Measurements from ENCODE around the gene PCSK6.

Gene PCSK6

DNA sequence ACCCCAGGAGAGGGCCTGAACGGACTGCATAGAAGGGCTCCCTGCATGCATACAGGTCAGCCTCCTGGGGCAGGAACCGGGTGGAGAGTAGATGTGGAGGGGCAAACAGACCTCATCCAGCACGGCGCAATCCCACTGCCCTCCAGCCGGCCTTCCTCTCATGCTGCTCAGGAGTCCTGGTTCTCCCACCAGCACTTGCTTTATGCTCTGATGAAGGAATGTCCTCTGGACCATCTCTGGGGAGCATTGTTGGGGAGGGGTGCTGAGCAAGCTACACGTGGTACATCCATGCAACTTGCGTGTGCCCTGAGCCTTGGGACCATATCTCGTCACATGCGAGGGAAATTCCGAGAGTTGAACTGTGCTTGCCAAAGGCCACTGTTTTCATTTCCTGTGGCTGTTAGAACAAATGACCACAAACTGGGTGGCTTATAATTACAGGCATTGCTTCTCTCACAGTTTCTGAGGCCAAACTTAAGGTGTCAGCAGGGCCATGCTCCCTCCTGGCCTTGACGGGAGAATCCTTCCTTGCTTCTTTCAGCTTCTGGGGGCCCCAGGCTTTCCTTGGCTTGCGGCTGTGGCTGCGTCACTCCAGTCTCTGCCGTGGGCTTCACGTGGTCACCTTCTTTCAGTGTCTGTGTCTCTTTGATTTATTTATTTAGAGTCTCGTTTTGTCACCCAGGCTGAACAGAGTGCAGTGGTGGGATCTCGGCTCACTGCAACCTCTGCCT, 224.4 kb downstream of the PCSK6 start:
- no peak for DNase-seq

DNA sequence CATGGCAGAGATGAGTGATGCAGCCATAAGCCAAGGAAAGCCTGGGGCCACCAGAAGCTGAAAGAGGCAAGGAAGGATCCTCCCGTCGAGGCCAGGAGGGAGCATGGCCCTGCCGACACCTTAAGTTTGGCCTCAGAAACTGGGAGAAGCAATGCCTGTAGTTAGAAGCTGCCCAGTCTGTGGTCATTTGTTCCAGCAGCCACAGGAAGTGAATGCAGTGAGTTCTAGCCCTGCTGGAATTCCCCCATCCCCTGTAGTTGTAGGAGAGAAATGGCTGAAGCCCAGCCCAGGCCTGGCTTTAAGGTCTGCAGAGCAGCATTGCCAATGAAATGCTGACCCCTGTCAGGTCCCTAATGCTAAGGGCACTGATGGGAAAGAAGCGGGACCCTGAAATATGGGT, 225.5 kb downstream of the PCSK6 start:
- DNase-seq, result no peak

DNA sequence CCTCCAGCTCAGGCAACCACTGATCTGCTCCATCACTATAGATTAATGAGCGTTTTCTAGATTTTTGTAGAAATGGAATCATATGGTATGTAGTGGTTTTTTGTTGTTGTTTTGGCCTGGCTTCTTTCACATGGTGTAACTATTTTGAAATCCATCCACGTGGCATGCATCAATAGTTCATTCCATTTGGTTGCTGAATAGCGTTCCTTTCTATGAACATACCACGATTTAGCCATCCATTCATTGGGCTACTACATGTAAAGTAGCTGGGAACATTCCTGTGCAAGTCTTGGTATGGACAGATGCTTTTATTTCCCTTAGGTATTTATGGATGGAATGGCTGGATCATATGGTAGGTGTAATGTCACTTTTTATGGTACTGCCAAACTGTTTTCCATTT, 227.0 kb downstream of the PCSK6 start:
- no peak for DNase-seq

DNA sequence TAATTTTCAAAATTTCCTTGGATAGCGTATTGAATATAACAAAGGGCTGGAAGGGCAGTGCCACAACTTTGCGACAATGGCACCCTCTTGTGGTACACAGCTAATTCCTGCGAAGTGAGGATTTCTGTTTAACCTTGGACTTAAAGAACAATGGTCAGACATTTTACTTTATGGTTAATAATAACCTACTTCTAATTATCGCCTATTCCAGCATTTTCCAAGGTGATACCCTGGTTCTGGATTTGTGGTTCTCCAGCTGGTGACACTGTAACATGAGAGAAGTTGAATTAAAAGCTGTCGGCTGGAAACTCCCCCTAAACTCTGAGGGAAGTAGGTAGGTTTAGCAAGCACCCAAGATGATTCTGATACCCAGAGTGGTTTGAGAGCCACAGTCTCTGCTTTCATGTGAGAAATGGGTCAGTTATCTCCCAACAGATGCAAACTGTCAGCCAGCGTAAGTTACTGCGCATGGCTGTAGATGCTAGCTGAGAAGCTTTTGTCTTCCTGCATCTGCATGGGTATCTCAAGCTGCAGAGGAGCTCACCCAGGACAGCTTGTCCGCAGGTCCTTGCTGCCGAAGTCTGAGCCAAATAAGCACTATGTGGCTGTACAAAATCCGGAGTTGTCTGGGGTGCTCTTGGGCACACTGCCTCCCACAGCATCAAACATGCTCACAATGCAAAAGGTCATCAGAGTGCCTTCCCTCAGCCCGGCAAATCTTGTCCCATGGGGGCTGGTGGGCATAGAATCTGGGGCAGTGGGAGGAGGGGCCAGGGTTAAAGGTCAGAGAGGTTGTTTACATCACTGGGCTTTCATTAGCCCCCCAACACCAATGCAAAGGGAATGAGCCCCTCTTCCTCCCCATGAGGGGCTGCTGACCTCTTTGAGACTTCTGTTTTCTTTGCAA, 231.0 kb downstream of the PCSK6 start:
- DNase-seq, result peak; percentile 53

DNA sequence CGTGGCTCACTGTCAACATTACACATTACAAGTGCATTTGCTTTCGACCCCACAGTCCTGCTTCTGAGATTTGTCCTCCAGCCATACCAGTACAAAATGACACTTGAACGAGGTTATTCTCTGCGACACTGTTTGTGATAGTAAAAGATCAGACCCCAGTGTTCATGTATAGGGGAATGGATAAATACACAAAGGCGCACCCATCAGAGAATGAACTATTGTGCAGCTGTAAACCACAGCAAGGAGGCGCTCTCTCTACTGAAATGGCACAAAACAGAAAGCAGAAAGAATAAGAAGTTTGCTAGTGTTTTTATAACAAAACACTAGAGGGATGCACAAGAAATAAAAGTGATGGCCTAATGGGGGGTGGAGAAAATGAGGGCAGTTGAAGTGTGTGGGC, 232.8 kb downstream of the PCSK6 start:
- no peak for DNase-seq

DNA sequence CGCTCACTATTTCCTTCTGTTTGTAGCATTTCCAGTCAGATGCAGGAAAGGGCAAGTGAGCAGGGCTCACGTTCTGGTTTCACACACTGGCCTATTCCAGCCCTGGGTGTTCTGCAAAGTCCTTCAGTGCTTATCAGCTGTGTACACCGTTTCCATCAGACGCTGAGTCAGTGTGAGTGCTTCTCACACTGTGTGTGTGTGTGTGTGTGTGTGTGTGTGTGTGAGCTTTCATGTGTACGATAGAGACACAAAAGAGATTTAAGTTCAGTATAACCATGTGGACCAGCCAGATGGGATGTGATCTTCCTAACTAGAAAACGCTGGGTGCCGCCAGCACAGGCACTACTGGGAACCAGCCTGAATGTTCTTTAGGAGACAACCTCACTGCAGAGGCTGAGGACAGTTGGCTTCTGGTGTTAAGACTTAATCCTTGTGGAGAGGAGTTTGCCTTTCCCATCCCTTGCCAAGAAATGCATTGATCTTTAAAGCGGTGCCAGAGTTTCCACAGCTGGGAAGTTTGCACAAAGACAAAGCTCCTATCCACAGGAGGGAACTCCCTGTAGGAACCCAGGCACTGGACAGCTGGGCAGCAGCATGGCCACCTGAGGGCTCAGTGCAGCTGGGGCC, 233.8 kb downstream of the PCSK6 start:
- DNase-seq, result no peak

DNA sequence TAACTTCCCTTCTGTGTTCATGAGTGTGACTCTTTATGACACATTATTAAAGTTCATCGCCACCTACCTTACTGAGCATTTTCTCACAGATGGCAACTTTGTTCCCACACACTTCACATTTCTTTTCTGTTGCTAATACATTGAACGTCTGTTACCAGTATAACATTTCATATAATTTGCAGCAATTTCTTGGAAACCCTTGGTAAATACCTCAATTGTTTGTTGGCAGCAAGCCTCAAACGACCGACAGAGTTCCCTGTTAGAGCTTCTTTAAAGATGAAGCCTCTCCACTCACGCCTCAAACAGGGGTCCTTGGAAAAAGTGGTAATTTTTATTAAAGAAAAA, 234.5 kb downstream of the PCSK6 start:
- no peak for DNase-seq

DNA sequence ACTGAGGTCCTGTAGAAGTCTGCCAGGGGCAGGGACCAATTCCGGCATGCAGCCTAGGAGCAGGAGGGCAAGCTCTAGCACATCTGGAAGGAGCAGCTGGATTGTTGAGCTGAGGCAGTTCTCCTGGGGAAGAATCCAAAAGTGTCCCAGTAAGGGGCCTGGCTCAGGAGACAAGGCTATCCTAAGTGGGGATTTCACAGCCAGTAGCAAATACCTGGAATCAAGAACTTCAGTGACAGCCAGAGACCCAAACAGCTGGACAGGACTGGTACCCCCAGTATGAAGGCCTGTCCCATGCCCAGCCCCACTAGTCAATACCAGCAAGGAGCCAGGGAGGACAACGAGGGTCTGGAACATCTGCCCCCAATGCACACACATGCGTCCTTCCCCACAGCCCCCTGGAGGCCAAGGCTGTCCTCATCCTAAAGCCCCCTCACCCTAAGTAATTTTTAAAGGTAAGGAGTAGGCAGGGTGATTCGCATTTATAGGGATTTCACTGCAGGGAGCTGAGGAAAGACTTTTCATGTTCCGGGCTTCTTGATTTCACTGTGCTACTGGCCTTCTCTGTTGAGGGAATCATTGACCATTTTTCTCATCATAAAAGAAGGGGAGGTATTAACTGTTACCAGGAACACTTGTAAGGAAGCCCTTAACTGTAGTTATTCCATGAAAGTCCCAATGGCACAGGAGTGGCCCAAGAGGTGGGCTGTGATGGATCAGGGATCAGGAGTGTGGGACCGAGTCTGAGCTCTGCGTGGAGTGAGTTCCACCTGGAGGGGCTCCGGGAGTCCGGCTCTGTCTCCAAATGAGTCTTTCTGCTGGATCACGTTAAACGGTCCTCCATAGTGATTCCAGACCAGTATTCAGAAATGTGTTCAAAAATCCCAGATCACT, 235.1 kb downstream of the PCSK6 start:
- no peak for DNase-seq
